GM12878 (cell line): Measurements from ENCODE around the gene CACNA1I. TPM values are rescaled to one million over a fixed set of nuclear protein-coding genes. Genes with fewer than 3 reads are reported as not detected.

Experiments used
- ATAC-seq: fragments of 200-7000 bp; cut with Tn5 transposase; 3 replicates; pipeline ENCODE4 v1.9.1; 2020; ENCODE audit warnings: mild to moderate bottlenecking, moderate library complexity
- BruUV-seq: library from RNA; stranded (reverse); fragments of 400-500 nt; replicated peaks from 2 replicates; lab custom pipeline; 2021; lab: Mats Ljungman, UMichigan
- CTCF ChIA-PET: fragments of 300-600 bp; sonication (Branson Sonifier 250); formaldehyde crosslinking; extraction: SDS; loops from one replicate; lab custom pipeline; 2021; ENCODE audit warnings: inconsistent platforms; lab: Yijun Ruan, JAX
- POLR2A ChIA-PET: fragments of 350-600 bp; formaldehyde crosslinking; extraction: SDS; loops from one replicate; lab custom pipeline; 2021; ENCODE audit warnings: inconsistent platforms; lab: Charles Lee
- RAD21 ChIA-PET: fragments of 300-600 bp; sonication (Branson Sonifier 250); formaldehyde crosslinking; loops from one replicate; lab custom pipeline; 2023; ENCODE audit warnings: antibody characterized with exemption; ENCODE audit not compliant: unreplicated experiment; lab: Charles Lee
- SMC1A ChIA-PET: fragments of 300-600 bp; sonication (Branson Sonifier 250); formaldehyde crosslinking; loops from one replicate; lab custom pipeline; 2023; ENCODE audit not compliant: unreplicated experiment, uncharacterized antibody; lab: Charles Lee
- DNase-seq: peaks from one replicate; pipeline ENCODE4 v3.0.0-alpha.2; 2011; ENCODE audit warnings: low read depth, low spot score
- FAIRE-seq: peaks from 3 replicates; lab custom pipeline; 2011; peaks lifted over from hg19 to GRCh38; lab: Jason Lieb, UNC
- H2AFZ ChIP-seq: 2 replicates; pipeline ENCODE4 v1.6.0; 2011; ENCODE audit warnings: low read depth, low read length, control low read depth; ENCODE audit not compliant: control insufficient read depth
- H3K27ac ChIP-seq: 2 replicates; pipeline ENCODE4 v1.5.1; 2011; ENCODE audit warnings: control low read depth; ENCODE audit not compliant: control insufficient read depth, insufficient read depth
- H3K27me3 ChIP-seq, 2 experiments: replicated peaks in 1 of 2; 2 replicates each; pipeline versions ENCODE4 v1.6.0 to v1.6.1; 2011; ENCODE audit warnings: low read length in 1 of 2; ENCODE audit not compliant: control insufficient read depth in 2 of 2, insufficient read depth in 2 of 2
- H3K36me3 ChIP-seq, 2 experiments: 2 replicates each; pipeline ENCODE4 v1.5.1; 2011; ENCODE audit warnings: low read length in 1 of 2; ENCODE audit not compliant: control insufficient read depth in 2 of 2, insufficient read depth in 2 of 2
- H3K4me1 ChIP-seq: 2 replicates; pipeline ENCODE4 v1.6.1; 2011; ENCODE audit warnings: mild to moderate bottlenecking, low read length, moderate library complexity, mixed read lengths; ENCODE audit not compliant: control insufficient read depth, insufficient read depth
- H3K4me2 ChIP-seq: 2 replicates; pipeline ENCODE4 v1.6.0; 2011; ENCODE audit warnings: control low read depth; ENCODE audit not compliant: control insufficient read depth, insufficient read depth
- H3K4me3 ChIP-seq: fragments of 200-600 bp; sonication (generic); 2 replicates; pipeline ENCODE4 v1.5.1; 2016
- H3K79me2 ChIP-seq: 2 replicates; pipeline ENCODE4 v1.6.0; 2011; ENCODE audit warnings: low read length; ENCODE audit not compliant: control insufficient read depth, insufficient read depth
- H3K9ac ChIP-seq: 2 replicates; pipeline ENCODE4 v1.8.0; 2011; ENCODE audit warnings: low read length, control low read depth, mixed read lengths; ENCODE audit not compliant: control insufficient read depth, insufficient read depth
- H3K9me3 ChIP-seq: replicated peaks from 3 replicates; pipeline ENCODE4 v1.5.1; 2011; ENCODE audit warnings: mild to moderate bottlenecking, low read length; ENCODE audit not compliant: control insufficient read depth, insufficient read depth
- H4K20me1 ChIP-seq: 2 replicates; pipeline ENCODE4 v1.6.0; 2011; ENCODE audit not compliant: control insufficient read depth, insufficient read depth
- CHD2 ChIP-seq: IDR thresholded peaks from 2 replicates; pipeline ENCODE4 v1.6.1; 2011; ENCODE audit warnings: low read depth, low read length, improper control_type of control experiment, borderline replicate concordance
- DPF2 ChIP-seq: fragments of 450-650 bp; IDR thresholded peaks from 2 replicates; pipeline ENCODE4 v1.6.1; 2017; ENCODE audit warnings: mild to moderate bottlenecking
- ETV6 ChIP-seq, 2 experiments: fragments of 450-650 bp in 1 of 2; IDR thresholded peaks in 1 of 2; conservative IDR thresholded peaks in 1 of 2; 2 replicates each; pipeline ENCODE4 v1.6.1; 2014; ENCODE audit warnings: antibody characterized with exemption in 1 of 2, borderline replicate concordance in 1 of 2, low read depth in 1 of 2, mild to moderate bottlenecking in 1 of 2, moderate library complexity in 1 of 2
- FOS ChIP-seq: IDR thresholded peaks from 3 replicates; pipeline ENCODE4 v1.6.1; 2011; ENCODE audit warnings: borderline replicate concordance; ENCODE audit not compliant: insufficient read length; ENCODE audit errors: extremely low read depth
- HCFC1 ChIP-seq: fragments of 150-350 bp; IDR thresholded peaks from 2 replicates; pipeline ENCODE4 v1.6.1; 2014; ENCODE audit warnings: low read length
- MEF2A ChIP-seq: IDR thresholded peaks from 2 replicates; pipeline ENCODE4 v1.6.1; 2011; ENCODE audit warnings: low read depth, mild to moderate bottlenecking, low read length, moderate library complexity; ENCODE audit not compliant: insufficient read depth
- NBN ChIP-seq: fragments of 450-650 bp; IDR thresholded peaks from 2 replicates; pipeline ENCODE4 v1.6.1; 2016
- RBBP5 ChIP-seq: fragments of 200-600 bp; sonication (generic); conservative IDR thresholded peaks from 2 replicates; pipeline ENCODE4 v1.6.1; 2016
- TBL1XR1 ChIP-seq: IDR thresholded peaks from 2 replicates; pipeline ENCODE4 v1.6.1; 2012; ENCODE audit warnings: low read depth, low read length, improper control_type of control experiment
- ZSCAN29 ChIP-seq: fragments of 450-650 bp; IDR thresholded peaks from 2 replicates; pipeline ENCODE4 v1.6.1; 2017; ENCODE audit warnings: mild to moderate bottlenecking, moderate library complexity
- WGBS: methylation state at CpG from one replicate; pipeline ENCODE4 v1.1.6; 2016; ENCODE audit warnings: low lambda C conversion rate; ENCODE audit not compliant: insufficient replicate concordance, insufficient coverage; ENCODE audit errors: missing lambda C conversion rate; 5-methylcytosine and 5-hydroxymethylcytosine counted together
- in situ Hi-C: fragments of 300-500 bp; cut with MboI; formaldehyde crosslinking; loops from 9 replicates; pipeline ENCODE4 v1.14.3; 2018; ENCODE audit warnings: mixed read lengths
- intact Hi-C: fragments of 100-400 bp; cut with micrococcal nuclease; formaldehyde crosslinking; loops from one replicate; pipeline ENCODE4 v1.14.2; 2022; ENCODE audit not compliant: unreplicated experiment
- polyA plus RNA-seq, 11 experiments: library from polyadenylated mRNA; depleted of rRNA in 4 of 11; unstranded in 6 of 11; stranded (reverse) in 5 of 11; fragments of >200 nt; fragmentation: Nextera tagmentation in 4 of 11; fragmentation: Illumina TruSeq in 1 of 11; extraction: Ambion mirVana in 4 of 11; extraction: Trizol in 1 of 11; gene quantifications; 1 replicate in 1 of 11; 2 replicates in 10 of 11; pipeline versions ENCODE4 v1.2.1 to v1.2.3, GENCODE V29; 2011 to 2016; ENCODE audit warnings: inconsistent platforms in 2 of 11, missing spikeins in 2 of 11, low read depth in 1 of 11
- total RNA-seq, 4 experiments: library from RNA; depleted of rRNA in 3 of 4; stranded (reverse); fragments of >200 nt in 3 of 4; fragmentation: Illumina TruSeq in 1 of 4; extraction: Trizol in 1 of 4; gene quantifications; 2 replicates each; pipeline versions ENCODE4 v1.2.1 to v1.2.3, GENCODE V29; 2013 to 2021
- TF ChIP-seq, protein P1 (sequence below): IDR thresholded peaks from 2 replicates; pipeline ENCODE4 v1.6.1; 2011; ENCODE audit warnings: mild to moderate bottlenecking, low read depth, low read length, moderate library complexity; ENCODE audit not compliant: insufficient replicate concordance
- TF ChIP-seq, protein P2 (sequence below): fragments of 450-650 bp; conservative IDR thresholded peaks from 2 replicates; pipeline ENCODE4 v1.6.1; 2017; ENCODE audit warnings: mild to moderate bottlenecking, moderate library complexity

CACNA1I gene
- total and polyA plus RNA-seq, 10 of the 15 experiments (the other 5 are each of a cell fraction or from before 2014, with no cell fraction given) = 0.01 to 0.03 TPM; not detected in 8

DNA sequence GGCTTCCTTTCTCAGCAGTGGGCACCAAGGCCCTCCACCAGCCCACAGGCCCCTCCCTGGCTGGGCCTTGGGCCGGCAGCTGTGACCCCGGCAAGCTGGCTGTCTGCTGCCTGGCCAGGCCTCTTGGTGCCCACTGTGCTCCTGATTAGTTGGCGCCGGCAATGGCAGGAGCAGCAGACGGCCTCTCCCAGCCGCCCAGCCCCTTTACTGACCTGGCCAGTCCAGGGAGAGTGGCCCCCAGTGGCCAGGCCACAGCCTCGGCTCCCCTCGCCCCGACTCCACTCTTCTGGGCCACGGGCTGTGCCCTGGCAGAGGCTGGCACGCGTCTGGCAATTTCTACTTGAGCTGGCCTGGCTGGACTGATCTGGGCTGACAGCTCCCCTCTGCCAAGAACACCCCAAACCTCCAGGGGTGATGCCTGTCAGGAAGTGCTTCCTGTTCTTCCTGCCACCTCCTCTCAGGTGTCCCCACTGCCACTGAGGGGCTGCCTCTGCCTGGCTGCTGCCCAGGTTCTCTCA is 58.1 kb downstream of the CACNA1I start:
- FAIRE-seq (no peak), ATAC-seq (no peak), DNase-seq (no peak)
- Histone ChIP-seq H4K20me1 (no peaks in the 10 kb centered on the region), H3K9me3 (no peaks in the 10 kb centered on the region), H3K4me1 (no peaks in the 10 kb centered on the region), H3K4me2 (no peak overlapping the region), H3K27ac (no peak overlapping the region), H3K4me3 (no peak overlapping the region), H3K36me3 (no peaks in the 10 kb centered on the region), H3K79me2 (no peaks in the 10 kb centered on the region), H3K27me3 (peaks cover 0 to 1% of the 10 kb centered on the region in 2 experiments; a peak in 1 of 4 replicates), H2AFZ (no peak overlapping the region), H3K9ac (no peak overlapping the region)
- POLR2A ChIA-PET = no interaction called here
- CTCF ChIA-PET = interaction anchor here (1.2 kb wide), 1 partner anchor 396 kb away, joined by 5 read pairs; no protein-coding TSS in a partner anchor
- intact Hi-C loops (no loop called here), in situ Hi-C loops (no loop called here)
- TF ChIP-seq, protein P1, sequence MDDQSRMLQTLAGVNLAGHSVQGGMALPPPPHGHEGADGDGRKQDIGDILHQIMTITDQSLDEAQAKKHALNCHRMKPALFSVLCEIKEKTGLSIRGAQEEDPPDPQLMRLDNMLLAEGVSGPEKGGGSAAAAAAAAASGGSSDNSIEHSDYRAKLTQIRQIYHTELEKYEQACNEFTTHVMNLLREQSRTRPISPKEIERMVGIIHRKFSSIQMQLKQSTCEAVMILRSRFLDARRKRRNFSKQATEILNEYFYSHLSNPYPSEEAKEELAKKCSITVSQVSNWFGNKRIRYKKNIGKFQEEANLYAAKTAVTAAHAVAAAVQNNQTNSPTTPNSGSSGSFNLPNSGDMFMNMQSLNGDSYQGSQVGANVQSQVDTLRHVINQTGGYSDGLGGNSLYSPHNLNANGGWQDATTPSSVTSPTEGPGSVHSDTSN = no peak
- no peak for TF ChIP-seq MEF2A
- no peak for TF ChIP-seq ETV6 (conservative IDR thresholded peaks at IDR 0.05 in 1 of 2, IDR thresholded peaks at IDR 0.05 in 1 of 2; ENCODE audit: borderline replicate concordance in 1 of 2, low read depth in 1 of 2)
- TF ChIP-seq FOS = no peak
- SMC1A ChIA-PET = no interaction called here
- no TSS peak for BruUV-seq
- RAD21 ChIA-PET = no interaction called here
- 46% methylated on average over 12 of the region's 12 CpGs for WGBS

DNA sequence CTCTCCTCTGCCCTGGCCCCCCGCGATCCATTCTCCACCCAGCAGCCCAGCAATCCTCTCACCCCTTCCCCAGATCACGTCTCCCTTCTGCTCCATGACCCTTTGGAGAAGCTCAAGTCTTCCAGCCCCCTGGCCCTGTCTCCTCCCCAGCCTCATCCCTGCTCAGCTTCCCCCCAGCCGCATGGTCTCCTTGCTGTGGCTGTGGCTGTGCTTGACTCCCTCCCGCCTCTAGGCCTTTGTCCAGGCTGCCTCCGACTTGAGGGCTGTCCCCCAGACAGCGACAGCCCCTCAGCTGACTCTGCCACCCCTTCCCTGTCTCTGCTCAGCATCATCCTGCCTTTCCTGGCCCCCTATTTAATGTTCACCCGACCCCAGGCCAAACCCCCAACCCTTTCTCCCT is 59.3 kb downstream of the CACNA1I start:
- POLR2A ChIA-PET = no interaction called here
- no peaks in the 10 kb centered on the region for H3K79me2 ChIP-seq
- SMC1A ChIA-PET = no interaction called here
- CTCF ChIA-PET = no interaction called here
- no peaks in the 10 kb centered on the region for H3K27me3 ChIP-seq
- no peak overlapping the region for H3K4me3 ChIP-seq
- H3K4me1 ChIP-seq = no peaks in the 10 kb centered on the region
- ATAC-seq (no peak), DNase-seq (no peak), FAIRE-seq (no peak)
- in situ Hi-C loops (no loop called here), intact Hi-C loops (loop anchor here (10.0 kb wide), 1 partner anchor 305 kb away; no protein-coding TSS in a partner anchor)
- H2AFZ ChIP-seq = no peak overlapping the region
- H3K4me2 ChIP-seq = no peak overlapping the region
- H4K20me1 ChIP-seq = no peaks in the 10 kb centered on the region; the same call in 1 of the 2 replicates
- H3K9me3 ChIP-seq = no peaks in the 10 kb centered on the region
- WGBS = 49% methylated on average over 8 of the region's 8 CpGs
- H3K27ac ChIP-seq = no peak overlapping the region
- RAD21 ChIA-PET = no interaction called here
- H3K36me3 ChIP-seq = no peaks in the 10 kb centered on the region
- no peak overlapping the region for H3K9ac ChIP-seq
- BruUV-seq = no TSS peak
- no peak for TF ChIP-seq NBN
- no peak for TF ChIP-seq DPF2
- TF ChIP-seq ZSCAN29 = no peak
- TF ChIP-seq HCFC1 = no peak
- no peak for TF ChIP-seq TBL1XR1
- TF ChIP-seq, protein P2, sequence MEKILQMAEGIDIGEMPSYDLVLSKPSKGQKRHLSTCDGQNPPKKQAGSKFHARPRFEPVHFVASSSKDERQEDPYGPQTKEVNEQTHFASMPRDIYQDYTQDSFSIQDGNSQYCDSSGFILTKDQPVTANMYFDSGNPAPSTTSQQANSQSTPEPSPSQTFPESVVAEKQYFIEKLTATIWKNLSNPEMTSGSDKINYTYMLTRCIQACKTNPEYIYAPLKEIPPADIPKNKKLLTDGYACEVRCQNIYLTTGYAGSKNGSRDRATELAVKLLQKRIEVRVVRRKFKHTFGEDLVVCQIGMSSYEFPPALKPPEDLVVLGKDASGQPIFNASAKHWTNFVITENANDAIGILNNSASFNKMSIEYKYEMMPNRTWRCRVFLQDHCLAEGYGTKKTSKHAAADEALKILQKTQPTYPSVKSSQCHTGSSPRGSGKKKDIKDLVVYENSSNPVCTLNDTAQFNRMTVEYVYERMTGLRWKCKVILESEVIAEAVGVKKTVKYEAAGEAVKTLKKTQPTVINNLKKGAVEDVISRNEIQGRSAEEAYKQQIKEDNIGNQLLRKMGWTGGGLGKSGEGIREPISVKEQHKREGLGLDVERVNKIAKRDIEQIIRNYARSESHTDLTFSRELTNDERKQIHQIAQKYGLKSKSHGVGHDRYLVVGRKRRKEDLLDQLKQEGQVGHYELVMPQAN = no peak
- no peak for TF ChIP-seq RBBP5
- TF ChIP-seq CHD2 = no peak
